Neural cell (in vitro differentiated cells): ENCODE measurements around the gene DCC. TPM values are rescaled to one million over a fixed set of nuclear protein-coding genes. Genes with fewer than 3 reads are reported as not detected.

Source experiments
- H2AFZ ChIP-seq: fragments of 200-600, 300-800 bp; sonication (generic), shearing (Covaris generic); 2 replicates; pipeline ENCODE4 v1.6.0; 2014; ENCODE audit warnings: low read depth, mild to moderate bottlenecking, antibody characterized with exemption, low read length, moderate library complexity
- H3F3A ChIP-seq: fragments of 200-600 bp; shearing (Covaris generic); 2 replicates; pipeline ENCODE4 v1.6.1; 2016; ENCODE audit warnings: mild to moderate bottlenecking, moderate library complexity, mixed read lengths, antibody characterized with exemption, low read length; ENCODE audit not compliant: insufficient read depth, poor library complexity, severe bottlenecking
- H3K27ac ChIP-seq: fragments of 200-600, 300-800 bp; sonication (generic), shearing (Covaris generic); 2 replicates; pipeline ENCODE4 v1.5.1; 2014; ENCODE audit warnings: mild to moderate bottlenecking, low read length, moderate library complexity
- H3K27me3 ChIP-seq: fragments of 300-800, 200-600 bp; sonication (generic), shearing (Covaris generic); 2 replicates; pipeline ENCODE4 v1.6.0; 2014; ENCODE audit warnings: mild to moderate bottlenecking, low read depth, low read length, moderate library complexity; ENCODE audit not compliant: insufficient read depth
- H3K36me3 ChIP-seq: fragments of 300-800, 200-600 bp; sonication (generic), shearing (Covaris generic); 2 replicates; pipeline ENCODE4 v1.5.1; 2014; ENCODE audit warnings: mild to moderate bottlenecking, antibody characterized with exemption, low read length, moderate library complexity; ENCODE audit not compliant: insufficient read depth
- H3K4me2 ChIP-seq: fragments of 300-800, 200-600 bp; sonication (generic), shearing (Covaris generic); 2 replicates; pipeline ENCODE4 v1.6.0; 2014; ENCODE audit warnings: mild to moderate bottlenecking, low read length
- H3K4me3 ChIP-seq: fragments of 300-800, 200-600 bp; sonication (generic), shearing (Covaris generic); 2 replicates; pipeline ENCODE4 v1.5.1; 2014; ENCODE audit warnings: mild to moderate bottlenecking, low read length, moderate library complexity
- H3K79me2 ChIP-seq: fragments of 200-600 bp; shearing (Covaris generic); replicated peaks from 2 replicates; pipeline ENCODE4 v1.6.0; 2014; ENCODE audit warnings: mild to moderate bottlenecking, low read length, moderate library complexity; ENCODE audit not compliant: insufficient read depth
- H3K9ac ChIP-seq: fragments of 300-800, 200-600 bp; sonication (generic), shearing (Covaris generic); 2 replicates; pipeline ENCODE4 v1.6.1; 2016; ENCODE audit warnings: mild to moderate bottlenecking, low read length, mixed read lengths
- H3K9me2 ChIP-seq: fragments of 200-600 bp; shearing (Covaris generic); 2 replicates; pipeline ENCODE4 v1.6.1; 2016; ENCODE audit warnings: mild to moderate bottlenecking, low read length, mixed read lengths; ENCODE audit not compliant: insufficient read depth
- H3K9me3 ChIP-seq: fragments of 200-600, 300-800 bp; sonication (generic), shearing (Covaris generic); 2 replicates; pipeline ENCODE4 v1.6.1; 2016; ENCODE audit warnings: mild to moderate bottlenecking, mixed run types, low read length, moderate library complexity, mixed read lengths
- H4K20me1 ChIP-seq: fragments of 200-600 bp; shearing (Covaris generic); 2 replicates; pipeline ENCODE4 v1.6.1; 2016; ENCODE audit warnings: mild to moderate bottlenecking, mixed run types; ENCODE audit not compliant: insufficient read depth
- CTCF ChIP-seq: fragments of 450-650 bp; IDR thresholded peaks from 2 replicates; pipeline ENCODE4 v1.5.1; 2014; ENCODE audit warnings: antibody characterized with exemption, mild to moderate bottlenecking, moderate library complexity; ENCODE audit not compliant: poor library complexity, severe bottlenecking
- EP300 ChIP-seq: fragments of 450-650 bp; conservative IDR thresholded peaks from 2 replicates; pipeline ENCODE4 v1.6.1; 2014; ENCODE audit warnings: antibody characterized with exemption, mild to moderate bottlenecking, moderate library complexity; ENCODE audit not compliant: poor library complexity, severe bottlenecking
- EZH2 ChIP-seq: fragments of 200-600, 300-800 bp; shearing (Covaris generic), sonication (generic); IDR thresholded peaks from 2 replicates; pipeline ENCODE4 v1.6.1; 2014; ENCODE audit warnings: antibody characterized with exemption, low read length, borderline replicate concordance, mild to moderate bottlenecking; ENCODE audit not compliant: insufficient read depth, poor library complexity, severe bottlenecking
- MXI1 ChIP-seq: fragments of 450-650 bp; conservative IDR thresholded peaks from 2 replicates; pipeline ENCODE4 v1.6.1; 2014; ENCODE audit warnings: antibody characterized with exemption, mild to moderate bottlenecking; ENCODE audit not compliant: poor library complexity, severe bottlenecking
- POLR2AphosphoS5 ChIP-seq: IDR thresholded peaks from 2 replicates; pipeline ENCODE4 v1.6.1; 2012
- RAD21 ChIP-seq: fragments of 450-650 bp; conservative IDR thresholded peaks from 2 replicates; pipeline ENCODE4 v1.6.1; 2014; ENCODE audit warnings: antibody characterized with exemption, mild to moderate bottlenecking, moderate library complexity
- REST ChIP-seq: IDR thresholded peaks from 2 replicates; pipeline ENCODE4 v1.6.1; 2012; ENCODE audit warnings: borderline replicate concordance
- SMC3 ChIP-seq: fragments of 450-650 bp; conservative IDR thresholded peaks from 2 replicates; pipeline ENCODE4 v1.6.1; 2014; ENCODE audit warnings: antibody characterized with exemption, mild to moderate bottlenecking, moderate library complexity; ENCODE audit not compliant: poor library complexity
- TAF1 ChIP-seq: IDR thresholded peaks from 2 replicates; pipeline ENCODE4 v1.6.1; 2012; ENCODE audit warnings: low read depth
- polyA plus RNA-seq: library from polyadenylated mRNA; depleted of rRNA; stranded (reverse); fragments of >200 nt; gene quantifications from 2 replicates; pipeline ENCODE4 v1.2.3, GENCODE V29; 2014

DCC gene
- polyA plus RNA-seq, 1 donor from 2014 or later: 40.7 TPM

GRCh38 chr18:52569492-52569891 lies 229.5 kb downstream of the DCC start:
- no peak overlapping the region for H3K9ac ChIP-seq
- no peaks in the 10 kb centered on the region for H3K36me3 ChIP-seq
- H3K27ac ChIP-seq: no peak overlapping the region
- peaks cover 29% of the 10 kb centered on the region for H3K79me2 ChIP-seq
- H3K9me2 ChIP-seq: no peaks in the 10 kb centered on the region
- no peaks in the 10 kb centered on the region for H3K27me3 ChIP-seq
- no peaks in the 10 kb centered on the region for H4K20me1 ChIP-seq
- no peak overlapping the region for H2AFZ ChIP-seq
- no peaks in the 10 kb centered on the region for H3F3A ChIP-seq
- no peaks in the 10 kb centered on the region for H3K9me3 ChIP-seq
- H3K4me2 ChIP-seq: no peak overlapping the region
- TF ChIP-seq EP300: no peak
- no peak for TF ChIP-seq TAF1
- no peak for TF ChIP-seq REST
- H3K4me3 ChIP-seq: no peak overlapping the region

GRCh38 chr18:52570975-52571374 lies 231.0 kb downstream of the DCC start:
- Histone ChIP-seq H3K9me3 (no peaks in the 10 kb centered on the region), H3K4me3 (no peak overlapping the region), H3K27me3 (no peaks in the 10 kb centered on the region), H3K4me2 (no peak overlapping the region), H4K20me1 (no peaks in the 10 kb centered on the region), H3F3A (no peaks in the 10 kb centered on the region), H3K9me2 (no peaks in the 10 kb centered on the region), H3K79me2 (peaks cover 34% of the 10 kb centered on the region), H3K9ac (no peak overlapping the region), H3K27ac (no peak overlapping the region), H2AFZ (no peak overlapping the region), H3K36me3 (no peaks in the 10 kb centered on the region)
- TF ChIP-seq TAF1 (no peak), CTCF (no peak), POLR2AphosphoS5 (no peak), MXI1 (no peak), REST (no peak), RAD21 (no peak), EP300 (no peak), SMC3 (no peak), EZH2 (no peak)
